Suprapubic skin (tissue), 3 donors: ENCODE measurements around the gene EFCAB6.

Experiments
- CTCF ChIP-seq, 2 donors: fragments of 200-600 bp in 1 of 2; fragments of 450-650 bp in 1 of 2; sonication (generic) in 1 of 2; IDR thresholded peaks; one replicate each; pipeline ENCODE4 v1.5.1; 2016 to 2019; ENCODE audit warnings: antibody characterized with exemption in 2 of 2, mild to moderate bottlenecking in 1 of 2, moderate library complexity in 1 of 2
- EP300 ChIP-seq: sonication (generic); formaldehyde crosslinking; IDR thresholded peaks from one replicate; pipeline ENCODE4 v1.6.1; 2017; ENCODE audit warnings: antibody characterized with exemption

GRCh38 chr22:43483669-43484068 is 328.4 kb downstream of the EFCAB6 start:
- TF ChIP-seq EP300 = no peak
- no peak for TF ChIP-seq CTCF (IDR thresholded peaks at IDR 0.05)
